SK-N-MC (cell line): ENCODE results near the gene TMEM132C.

Source experiments
- DNase-seq: peaks from one replicate; pipeline ENCODE4 v3.0.0-alpha.2; 2011; ENCODE audit warnings: low read depth, low spot score
- H3K27ac ChIP-seq: fragments of 200-600 bp; sonication (generic); 2 replicates; pipeline ENCODE4 v1.5.1; 2016; ENCODE audit warnings: mixed run types
- H3K36me3 ChIP-seq: fragments of 200-600 bp; sonication (generic); 2 replicates; pipeline ENCODE4 v1.6.1; 2017; ENCODE audit warnings: antibody characterized with exemption, low read length, mixed read lengths; ENCODE audit not compliant: insufficient read depth
- H3K4me3 ChIP-seq: fragments of 200-600 bp; sonication (generic); 2 replicates; pipeline ENCODE4 v1.5.1; 2016
- H3K9ac ChIP-seq: fragments of 200-600 bp; sonication (generic); 2 replicates; pipeline ENCODE4 v1.8.0; 2017; ENCODE audit warnings: mixed run types, mixed read lengths; ENCODE audit not compliant: insufficient read length
- H3K9me3 ChIP-seq: fragments of 200-600 bp; sonication (generic); 2 replicates; pipeline ENCODE4 v1.6.1; 2017; ENCODE audit warnings: low read depth, mild to moderate bottlenecking, antibody characterized with exemption, low read length, moderate library complexity, mixed read lengths
- EZH2 ChIP-seq: fragments of 200-600 bp; sonication (generic); IDR thresholded peaks from one replicate; pipeline ENCODE4 v1.6.1; 2017; ENCODE audit warnings: antibody characterized with exemption
- FOXP2 ChIP-seq: optimal IDR thresholded peaks from 2 replicates; pipeline ENCODE3; 2011; ENCODE audit warnings: mild to moderate bottlenecking, moderate library complexity; ENCODE audit not compliant: insufficient read depth; ENCODE audit errors: extremely low read length, control extremely low read depth
- POLR2AphosphoS5 ChIP-seq: IDR thresholded peaks from 2 replicates; pipeline ENCODE4 v1.6.1; 2012; ENCODE audit warnings: mild to moderate bottlenecking, low read depth, low read length, borderline replicate concordance

Gene TMEM132C

DNA sequence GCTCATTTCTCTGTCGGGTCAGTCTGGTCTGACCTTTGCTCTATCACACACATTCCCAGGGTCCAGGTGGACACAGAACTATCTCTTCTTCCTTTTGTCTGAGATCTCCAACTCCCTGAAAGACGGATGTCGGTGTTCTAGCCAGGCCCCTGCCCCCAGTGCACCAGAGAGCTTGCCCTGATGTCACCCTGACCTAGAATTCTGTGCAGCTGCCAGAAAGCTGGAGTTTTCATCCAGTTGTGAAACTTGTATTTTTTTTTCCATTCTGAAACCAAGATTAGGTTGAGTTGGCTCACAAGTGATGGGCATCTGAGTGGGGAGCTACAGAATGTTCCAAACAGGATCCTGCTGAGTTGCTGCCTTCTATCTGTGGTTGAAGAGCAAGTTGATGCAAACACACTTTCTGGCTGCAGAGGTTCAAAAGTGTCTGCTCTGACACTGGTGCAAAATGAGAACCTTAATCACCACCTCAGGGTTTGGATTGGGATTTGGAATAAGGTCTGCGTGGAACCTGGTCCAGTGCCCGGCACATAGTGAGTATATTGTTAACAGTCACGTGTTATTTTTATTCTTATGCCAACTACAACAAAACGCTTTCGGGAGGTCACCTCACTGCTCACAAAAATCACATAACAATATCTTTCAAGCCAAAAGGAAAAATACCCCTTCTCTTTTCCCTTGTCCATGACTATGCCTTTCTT lies 345.3 kb downstream of the TMEM132C start:
- no peaks in the 10 kb centered on the region for H3K36me3 ChIP-seq
- H3K9me3 ChIP-seq: no peaks in the 10 kb centered on the region
- no peak overlapping the region for H3K4me3 ChIP-seq
- no peak for TF ChIP-seq FOXP2
- no peak for TF ChIP-seq EZH2
- no peak for TF ChIP-seq POLR2AphosphoS5
- no peak overlapping the region for H3K27ac ChIP-seq
- no peak overlapping the region for H3K9ac ChIP-seq
- DNase-seq: no peak

DNA sequence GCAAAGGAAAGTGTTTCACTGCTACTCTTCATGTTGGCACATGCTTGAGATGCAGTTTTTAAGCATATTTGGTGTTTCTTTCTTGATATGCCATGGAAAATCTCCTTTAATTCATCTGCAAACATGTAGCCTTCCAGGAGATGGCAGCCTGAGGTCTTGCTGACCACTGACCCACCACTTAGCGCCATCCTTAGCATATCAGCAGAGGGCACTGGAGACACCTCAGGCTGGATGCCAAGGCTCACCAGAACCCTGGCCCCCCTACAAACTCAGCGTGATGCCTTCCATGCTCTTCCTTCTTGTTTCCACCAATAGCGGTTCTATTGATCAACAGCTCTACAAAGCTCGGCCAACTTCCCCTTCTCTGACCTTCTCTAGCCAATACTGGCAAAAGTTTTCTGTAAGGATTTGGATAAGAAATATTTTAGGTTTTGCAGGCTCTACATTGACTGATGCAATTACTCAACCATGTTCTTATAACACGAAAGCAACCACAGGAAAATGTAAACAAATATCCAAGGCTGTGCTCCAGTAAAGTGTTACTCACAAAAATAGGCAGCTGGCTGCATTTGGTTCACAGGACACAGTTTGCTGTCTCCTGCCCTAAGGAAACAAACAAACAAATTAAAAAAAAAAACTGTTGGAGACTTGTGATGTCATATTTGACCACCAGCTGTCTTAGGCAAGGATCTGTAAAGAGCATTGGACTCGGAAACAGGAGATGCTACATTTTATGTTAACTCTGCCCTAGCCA lies 347.0 kb downstream of the TMEM132C start:
- no peaks in the 10 kb centered on the region for H3K36me3 ChIP-seq
- no peak for DNase-seq
- no peak overlapping the region for H3K27ac ChIP-seq
- no peak for TF ChIP-seq FOXP2
- no peak for TF ChIP-seq EZH2
- TF ChIP-seq POLR2AphosphoS5: no peak
- no peaks in the 10 kb centered on the region for H3K9me3 ChIP-seq
- H3K9ac ChIP-seq: no peak overlapping the region
- H3K4me3 ChIP-seq: no peak overlapping the region

DNA sequence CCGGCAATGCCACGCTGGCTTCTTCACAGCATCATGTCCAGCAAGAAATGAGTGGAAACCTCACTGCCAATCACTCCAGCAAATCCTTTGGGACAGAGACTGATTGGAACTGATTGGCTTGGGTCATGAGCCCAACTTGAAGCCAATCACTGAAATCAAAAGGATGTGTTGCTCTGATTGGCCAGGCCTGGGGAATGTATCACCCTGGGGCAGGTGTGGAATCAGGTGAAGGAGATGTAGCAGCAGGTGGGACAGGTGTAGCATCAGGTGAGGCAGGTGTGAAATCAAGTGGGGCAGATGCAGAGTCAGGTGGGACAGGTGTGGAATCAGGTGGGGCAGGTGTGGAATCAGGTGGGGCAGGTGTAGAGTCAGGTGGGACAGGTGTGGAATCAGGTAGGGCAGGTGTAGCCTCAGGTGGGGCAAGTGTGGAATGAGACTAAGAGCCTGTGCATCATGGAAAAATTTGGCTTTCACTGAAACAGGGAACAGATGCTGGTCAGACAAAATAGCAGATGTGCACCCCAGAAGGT lies 350.4 kb downstream of the TMEM132C start:
- no peaks in the 10 kb centered on the region for H3K9me3 ChIP-seq
- DNase-seq: no peak
- H3K9ac ChIP-seq: no peak overlapping the region
- no peak overlapping the region for H3K4me3 ChIP-seq
- TF ChIP-seq POLR2AphosphoS5: no peak
- TF ChIP-seq EZH2: no peak
- no peak for TF ChIP-seq FOXP2
- H3K36me3 ChIP-seq: no peaks in the 10 kb centered on the region
- H3K27ac ChIP-seq: no peak overlapping the region

- Histone ChIP-seq H3K36me3 (no peaks in the 10 kb centered on the region), H3K4me3 (no peak overlapping the region), H3K9ac (no peak overlapping the region), H3K9me3 (no peaks in the 10 kb centered on the region), H3K27ac (no peak overlapping the region)
- no peak for TF ChIP-seq POLR2AphosphoS5
- no peak for TF ChIP-seq EZH2
- no peak for TF ChIP-seq FOXP2
- no peak for DNase-seq
Measured at GRCh38 chr12:128619263-128619662, 352.3 kb downstream of the TMEM132C start.

GRCh38 chr12:128621304-128621703 lies 354.3 kb downstream of the TMEM132C start:
- Histone ChIP-seq H3K9ac (no peak overlapping the region), H3K36me3 (no peaks in the 10 kb centered on the region), H3K4me3 (no peak overlapping the region), H3K9me3 (no peaks in the 10 kb centered on the region), H3K27ac (no peak overlapping the region)
- TF ChIP-seq EZH2 (no peak), POLR2AphosphoS5 (no peak), FOXP2 (no peak)
- no peak for DNase-seq

- Histone ChIP-seq H3K27ac (no peak overlapping the region), H3K36me3 (no peaks in the 10 kb centered on the region), H3K4me3 (no peak overlapping the region), H3K9ac (no peak overlapping the region), H3K9me3 (no peaks in the 10 kb centered on the region)
- DNase-seq: no peak
- TF ChIP-seq FOXP2: no peak
- TF ChIP-seq EZH2: no peak
- TF ChIP-seq POLR2AphosphoS5: no peak
Measured at GRCh38 chr12:128623748-128624147, 356.8 kb downstream of the TMEM132C start.

DNA sequence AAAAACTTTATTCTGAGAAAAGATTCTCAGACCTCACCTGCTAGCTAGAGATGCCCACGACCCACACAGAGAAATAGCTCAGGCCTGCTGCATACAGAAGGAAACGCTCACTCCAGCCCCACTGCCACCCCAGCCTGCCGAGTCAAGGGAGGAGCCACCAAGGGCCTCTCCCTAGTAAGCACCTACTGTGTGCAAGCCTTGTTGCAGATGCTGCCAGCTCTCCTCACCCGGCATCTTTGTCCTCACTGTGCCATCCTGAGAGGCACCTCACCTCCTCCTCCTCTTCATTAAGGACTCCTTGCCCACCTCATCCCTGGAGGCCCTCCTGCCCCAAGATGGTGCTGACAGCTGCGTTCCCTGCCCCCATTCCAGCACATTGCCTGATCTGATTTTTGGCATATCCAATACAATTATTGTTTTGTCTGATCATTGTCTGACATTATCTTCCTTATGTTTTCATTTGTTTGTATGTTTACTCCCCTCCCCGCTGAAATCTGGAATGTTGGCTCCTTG lies 359.9 kb downstream of the TMEM132C start:
- no peak for DNase-seq

DNA sequence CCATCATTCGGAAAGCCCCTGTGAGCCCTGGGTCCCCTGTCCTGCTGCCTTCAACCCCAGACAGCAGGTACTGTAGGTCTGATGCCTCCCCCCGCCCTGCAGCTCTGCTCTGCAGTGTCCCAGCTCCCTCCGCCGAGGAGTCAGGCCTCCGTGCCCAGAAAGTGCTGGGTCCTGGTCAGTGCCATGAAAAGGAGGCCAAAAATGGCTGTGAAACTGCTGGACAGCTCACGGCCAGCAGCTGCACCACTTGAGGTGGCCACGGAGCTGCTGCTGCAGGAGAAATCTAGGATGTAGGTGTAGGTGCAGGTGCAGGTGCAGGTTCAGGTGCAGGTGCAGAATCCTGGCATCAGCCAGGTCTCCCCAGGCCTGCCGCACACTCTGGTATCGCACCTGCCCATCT lies 360.7 kb downstream of the TMEM132C start:
- H3K27ac ChIP-seq: no peak overlapping the region
- H3K4me3 ChIP-seq: no peak overlapping the region
- H3K9ac ChIP-seq: no peak overlapping the region
- DNase-seq: no peak
- H3K36me3 ChIP-seq: no peaks in the 10 kb centered on the region
- H3K9me3 ChIP-seq: no peaks in the 10 kb centered on the region
- TF ChIP-seq FOXP2: no peak
- TF ChIP-seq POLR2AphosphoS5: no peak
- TF ChIP-seq EZH2: no peak

More for the DNA sequence above, 359.9 kb downstream of the TMEM132C start:
- Histone ChIP-seq H3K9ac (no peak overlapping the region), H3K36me3 (no peaks in the 10 kb centered on the region), H3K27ac (no peak overlapping the region), H3K9me3 (no peaks in the 10 kb centered on the region), H3K4me3 (no peak overlapping the region)
- TF ChIP-seq EZH2: no peak
- TF ChIP-seq POLR2AphosphoS5: no peak
- TF ChIP-seq FOXP2: no peak
